ENCODE data around the gene TSC22D1. TPM values are rescaled to one million over a fixed set of nuclear protein-coding genes. Genes with fewer than 3 reads are reported as not detected.

Gene TSC22D1
- total RNA-seq, 1 experiment from 2014 or later: 72.5 TPM

GRCh38 chr13:44396701-44397580 is 179.2 kb downstream of the TSC22D1 start (continued):
- TF ChIP-seq ZNF281 (CRISPR knock-in tag; IDR thresholded peaks at IDR 0.05): no peak
- no peak for TF ChIP-seq GTF2I (CRISPR knock-in tag; conservative IDR thresholded peaks at IDR 0.05)
- TF ChIP-seq ZNF512 (CRISPR knock-in tag; IDR thresholded peaks at IDR 0.05; ENCODE audit: borderline replicate concordance): no peak
- TF ChIP-seq ETV6 (CRISPR knock-in tag; IDR thresholded peaks at IDR 0.05): no peak
- no peak for TF ChIP-seq NR2C2 (CRISPR knock-in tag; IDR thresholded peaks at IDR 0.05)
- TF ChIP-seq IRF1 (CRISPR knock-in tag; IDR thresholded peaks at IDR 0.05): no peak
- no peak for TF ChIP-seq FOXJ3 (CRISPR knock-in tag; IDR thresholded peaks at IDR 0.05; ENCODE audit: borderline replicate concordance)

GRCh38 chr13:44395976-44396694 is 180.0 kb downstream of the TSC22D1 start:
- H3K4me1 Mint-ChIP-seq: peaks cover 25% of the 10 kb centered on the region
- ATAC-seq (no peak), DNase-seq (ENCODE audit: low spot score) (no peak)
- POLR2A ChIA-PET: interaction anchor here (1.4 kb wide), 1 partner anchor 39 kb away, joined by 12 read pairs; no protein-coding TSS in a partner anchor
- H3K27me3 Mint-ChIP-seq (ENCODE audit: low read depth): no peaks in the 10 kb centered on the region; the same call in 1 of the 2 replicates
- H3K36me3 Mint-ChIP-seq: no peaks in the 10 kb centered on the region
- CTCF ChIA-PET: interaction anchor here (0.6 to 0.7 kb wide), 4 partner anchors 22 to 126 kb away, joined by 3 to 5 read pairs (median 3); no protein-coding TSS in a partner anchor
- H3K4me3 Mint-ChIP-seq: no peak overlapping the region
- no peaks in the 10 kb centered on the region for H3K9me3 Mint-ChIP-seq
- H3K27ac Mint-ChIP-seq: no peak overlapping the region
- no peak for TF ChIP-seq ZNF281 (CRISPR knock-in tag; IDR thresholded peaks at IDR 0.05)
- no peak for TF ChIP-seq GRHL2 (CRISPR knock-in tag; IDR thresholded peaks at IDR 0.05; ENCODE audit: insufficient replicate concordance, severe bottlenecking)
- no peak for TF ChIP-seq MAX (CRISPR knock-in tag; IDR thresholded peaks at IDR 0.05)
- TF ChIP-seq FOXJ3 (CRISPR knock-in tag; IDR thresholded peaks at IDR 0.05; ENCODE audit: borderline replicate concordance): no peak
- TF ChIP-seq ZNF232 (CRISPR knock-in tag; IDR thresholded peaks at IDR 0.05): no peak
- no peak for TF ChIP-seq PREB (CRISPR knock-in tag; IDR thresholded peaks at IDR 0.05; ENCODE audit: borderline replicate concordance)
- no peak for TF ChIP-seq PRDM15 (CRISPR knock-in tag; IDR thresholded peaks at IDR 0.05)
- TF ChIP-seq SMAD4 (CRISPR knock-in tag; IDR thresholded peaks at IDR 0.05): no peak
- no peak for TF ChIP-seq IRF2 (CRISPR knock-in tag; IDR thresholded peaks at IDR 0.05; ENCODE audit: borderline replicate concordance, low read depth)
- no peak for TF ChIP-seq TEAD4 (CRISPR knock-in tag; IDR thresholded peaks at IDR 0.05)
- no peak for TF ChIP-seq SMAD3 (CRISPR knock-in tag; IDR thresholded peaks at IDR 0.05; ENCODE audit: borderline replicate concordance)
- no peak for TF ChIP-seq ERG (CRISPR knock-in tag; IDR thresholded peaks at IDR 0.05)

Data from WTC11 (cell line).